Epidermal melanocyte (primary cell): ENCODE measurements around the gene ATOH8.
"Not testable (repeated sequence)": the region's sequence is repeated elsewhere in the genome, so short reads cannot be mapped to it uniquely, and the experiment has no call there.

Experiments
- DNase-seq: peaks from one replicate; pipeline ENCODE4 v3.0.0; 2011; ENCODE audit warnings: low spot score; ENCODE audit not compliant: insufficient read length

Gene ATOH8

GRCh38 chr2:85753525-85754312 is at the start of gene ATOH8:
Gene ATOH8, plus strand, starts transcription at chr2:85753991. Its CDS starts 199 bp downstream, at chr2:85754190.
- no peak for DNase-seq

GRCh38 chr2:85704038-85704437 is 49.8 kb upstream of the ATOH8 start:
- DNase-seq: no peak

- no peak for DNase-seq
Measured at GRCh38 chr2:85704800-85705679, 48.8 kb upstream of the ATOH8 start.

GRCh38 chr2:85705680-85706039 is 48.1 kb upstream of the ATOH8 start:
- DNase-seq: no peak

- DNase-seq: no peak
Measured at GRCh38 chr2:85706063-85706462, 47.7 kb upstream of the ATOH8 start.

- DNase-seq: no peak
Measured at GRCh38 chr2:85706599-85707296, 47.0 kb upstream of the ATOH8 start.

GRCh38 chr2:85707304-85707703 is 46.5 kb upstream of the ATOH8 start:
- DNase-seq: peak; percentile 83

- no peak for DNase-seq
Measured at GRCh38 chr2:85708641-85709040, 45.1 kb upstream of the ATOH8 start.

GRCh38 chr2:85709401-85709811 is 44.4 kb upstream of the ATOH8 start:
- DNase-seq: no peak

- DNase-seq: no peak
Measured at GRCh38 chr2:85710687-85711577, 42.9 kb upstream of the ATOH8 start.

- no peak for DNase-seq
Measured at GRCh38 chr2:85711578-85712060, 42.2 kb upstream of the ATOH8 start.

- no peak for DNase-seq
Measured at GRCh38 chr2:85712336-85712735, 41.5 kb upstream of the ATOH8 start.

GRCh38 chr2:85712849-85713612 is 40.8 kb upstream of the ATOH8 start:
- DNase-seq: no peak

- no peak for DNase-seq
Measured at GRCh38 chr2:85713836-85714235, 40.0 kb upstream of the ATOH8 start.

GRCh38 chr2:85714421-85714820 is 39.4 kb upstream of the ATOH8 start:
- not testable (repeated sequence) for DNase-seq

- no peak for DNase-seq
Measured at GRCh38 chr2:85714841-85715240, 39.0 kb upstream of the ATOH8 start.

- no peak for DNase-seq
Measured at GRCh38 chr2:85716346-85716914, 37.4 kb upstream of the ATOH8 start.

- DNase-seq: no peak
Measured at GRCh38 chr2:85717308-85718008, 36.3 kb upstream of the ATOH8 start.

GRCh38 chr2:85718009-85718391 is 35.8 kb upstream of the ATOH8 start:
- DNase-seq: no peak
